K562 (cell line): ENCODE data around the gene C1QL2. TPM values are rescaled to one million over a fixed set of nuclear protein-coding genes. Genes with fewer than 3 reads are reported as not detected.

Experiments
- ATAC-seq: fragments of 200-7000 bp; cut with Tn5 transposase; 3 replicates; pipeline ENCODE4 v1.9.1; 2020; ENCODE audit warnings: moderate library complexity
- BruUV-seq: library from RNA; stranded (reverse); fragments of 400-500 nt; replicated peaks from 2 replicates; lab custom pipeline; 2021; lab: Mats Ljungman, UMichigan
- CTCF ChIA-PET: fragments of 300-600 bp; formaldehyde crosslinking; extraction: SDS; loops from one replicate; lab custom pipeline; 2021; ENCODE audit warnings: low intra/inter-chr PET ratio; lab: Yijun Ruan, JAX
- POLR2A ChIA-PET: fragments of 300-600, 350-650 bp; sonication (Branson Sonifier 250); formaldehyde crosslinking; extraction: SDS; loops from one replicate; lab custom pipeline; 2021; ENCODE audit warnings: antibody characterized with exemption, inconsistent platforms; lab: Yijun Ruan, JAX
- DNase-seq, 4 experiments: peaks; one replicate each; pipeline versions ENCODE4 v3.0.0 to v3.0.0-alpha.2; 2011 to 2018; ENCODE audit warnings: low spot score in 3 of 4, mixed read lengths in 3 of 4; ENCODE audit errors: extremely low read depth in 1 of 4
- FAIRE-seq: peaks from 2 replicates; lab custom pipeline; 2011; peaks lifted over from hg19 to GRCh38; lab: Jason Lieb, UNC
- H2AFZ ChIP-seq: 2 replicates; pipeline ENCODE4 v1.6.0; 2011; ENCODE audit warnings: low read depth, low read length, control low read depth, inconsistent platforms
- H3K27ac ChIP-seq: fragments of 200-600 bp; 3 replicates; pipeline ENCODE4 v1.8.0; 2011; ENCODE audit warnings: low read depth, mild to moderate bottlenecking, control low read depth, inconsistent platforms, low read length, moderate library complexity, mixed read lengths; ENCODE audit errors: extremely low read depth
- H3K27me3 ChIP-seq, 2 experiments: fragments of 300-600 bp in 1 of 2; 2 replicates in 1 of 2; 3 replicates in 1 of 2; pipeline versions ENCODE4 v1.6.0 to v1.8.0; 2011; ENCODE audit warnings: inconsistent platforms in 2 of 2, low read length in 2 of 2, mild to moderate bottlenecking in 1 of 2, mixed read lengths in 1 of 2, moderate library complexity in 1 of 2; ENCODE audit not compliant: control insufficient read depth in 2 of 2, insufficient read depth in 2 of 2
- H3K36me3 ChIP-seq: fragments of 300-600 bp; 3 replicates; pipeline ENCODE4 v1.8.0; 2011; ENCODE audit warnings: mild to moderate bottlenecking, low read length, inconsistent platforms; ENCODE audit not compliant: control insufficient read depth, insufficient read depth
- H3K4me1 ChIP-seq, 2 experiments: fragments of 200-600 bp in 1 of 2; replicated peaks in 1 of 2; 2 replicates in 1 of 2; 3 replicates in 1 of 2; pipeline versions ENCODE4 v1.5.1 to v1.8.0; 2011; ENCODE audit warnings: inconsistent platforms in 2 of 2, low read length in 2 of 2, mild to moderate bottlenecking in 1 of 2, mixed read lengths in 1 of 2, moderate library complexity in 1 of 2; ENCODE audit not compliant: control insufficient read depth in 2 of 2, insufficient read depth in 2 of 2
- H3K4me2 ChIP-seq: 2 replicates; pipeline ENCODE4 v1.6.1; 2011; ENCODE audit warnings: low read length, control low read depth, inconsistent platforms, mixed read lengths; ENCODE audit not compliant: insufficient read depth
- H3K4me3 ChIP-seq: fragments of 200-600 bp; sonication (generic), shearing (Covaris generic); 2 replicates; pipeline ENCODE4 v1.5.1; 2016; ENCODE audit warnings: control low read depth, inconsistent platforms
- H3K79me2 ChIP-seq: fragments of 200-600 bp; 3 replicates; pipeline ENCODE4 v1.8.0; 2011; ENCODE audit warnings: low read length, inconsistent platforms; ENCODE audit not compliant: control insufficient read depth, insufficient read depth
- H3K9ac ChIP-seq, 2 experiments: 2 replicates each; pipeline versions ENCODE4 v1.6.0 to v1.6.1; 2011; ENCODE audit warnings: low read depth in 2 of 2, low read length in 2 of 2, control low read depth in 1 of 2, inconsistent platforms in 1 of 2, mild to moderate bottlenecking in 1 of 2, mixed read lengths in 1 of 2; ENCODE audit not compliant: insufficient read depth in 1 of 2
- H3K9me1 ChIP-seq: one replicate; pipeline ENCODE4 v1.6.0; 2011; ENCODE audit warnings: inconsistent platforms, mild to moderate bottlenecking, low read length, moderate library complexity; ENCODE audit not compliant: control insufficient read depth, insufficient read depth
- H3K9me3 ChIP-seq: replicated peaks from 2 replicates; pipeline ENCODE4 v1.5.1; 2011; ENCODE audit warnings: low read depth, low read length, inconsistent platforms; ENCODE audit not compliant: control insufficient read depth, insufficient read depth
- H4K20me1 ChIP-seq: replicated peaks from 2 replicates; pipeline ENCODE4 v1.6.1; 2011; ENCODE audit warnings: low read length, inconsistent platforms, mixed read lengths; ENCODE audit not compliant: control insufficient read depth, insufficient read depth
- BCOR ChIP-seq: fragments of 450-650 bp; IDR thresholded peaks from 2 replicates; pipeline ENCODE4 v1.6.1; 2016
- KAT2B ChIP-seq: IDR thresholded peaks from one replicate; pipeline ENCODE4 v1.6.1; 2012; ENCODE audit warnings: low read depth, mild to moderate bottlenecking, control low read depth, inconsistent platforms, low read length, moderate library complexity
- MED1 ChIP-seq: sonication (generic); formaldehyde crosslinking; IDR thresholded peaks from 2 replicates; pipeline ENCODE4 v1.8.1; 2023; ENCODE audit warnings: missing genetic modification reagents, borderline replicate concordance
- POLR2A ChIP-seq: fragments of 450-650 bp; conservative IDR thresholded peaks from 2 replicates; pipeline ENCODE4 v1.6.1; 2016
- SMARCB1 ChIP-seq: IDR thresholded peaks from 2 replicates; pipeline ENCODE4 v1.6.1; 2011; ENCODE audit warnings: improper control_type of control experiment, low read depth; ENCODE audit not compliant: insufficient read length
- ZNF174 ChIP-seq: fragments of 250-450 bp; sonication (Bioruptor Pico); IDR thresholded peaks from 2 replicates; pipeline ENCODE4 v1.4.0; 2020; ENCODE audit warnings: mild to moderate bottlenecking
- ZNF217 ChIP-seq: sonication (generic); formaldehyde crosslinking; IDR thresholded peaks from 2 replicates; pipeline ENCODE4 v1.8.0; 2022; ENCODE audit warnings: mild to moderate bottlenecking, missing genetic modification reagents
- ZNF408 ChIP-seq: fragments of 250-450 bp; sonication (Bioruptor Pico); IDR thresholded peaks from 2 replicates; pipeline ENCODE4 v1.4.0; 2020; ENCODE audit warnings: low read depth, mild to moderate bottlenecking, moderate library complexity
- WGBS: fragments of 100-300 bp; shearing (Covaris generic); methylation state at CpG from one replicate; pipeline ENCODE4 v1.1.6; 2016; ENCODE audit warnings: low coverage, mixed read lengths; ENCODE audit not compliant: insufficient coverage; ENCODE audit errors: missing lambda C conversion rate; 5-methylcytosine and 5-hydroxymethylcytosine counted together
- in situ Hi-C: fragments of 300-500 bp; cut with MboI; formaldehyde crosslinking; loops from 4 replicates; pipeline ENCODE4 v1.15.0; 2018; ENCODE audit warnings: inconsistent platforms, mixed read lengths
- intact Hi-C: fragments of 100-400 bp; cut with micrococcal nuclease; formaldehyde crosslinking; loops from 2 replicates; pipeline ENCODE4 v1.14.2; 2022
- polyA plus RNA-seq, 8 experiments: library from polyadenylated mRNA; depleted of rRNA in 4 of 8; stranded (reverse) in 5 of 8; unstranded in 3 of 8; fragments of >200 nt; fragmentation: Nextera tagmentation in 2 of 8; fragmentation: Illumina TruSeq in 1 of 8; extraction: Ambion mirVana in 2 of 8; extraction: Trizol in 1 of 8; gene quantifications; 2 replicates each; pipeline versions ENCODE4 v1.2.1 to v1.2.3, GENCODE V29; 2011 to 2014; ENCODE audit warnings: inconsistent platforms in 1 of 8, missing spikeins in 1 of 8
- total RNA-seq, 7 experiments: library from RNA; depleted of rRNA in 6 of 7; stranded (reverse); fragments of >200 nt in 6 of 7; fragmentation: Illumina TruSeq in 2 of 7; extraction: Trizol in 2 of 7; gene quantifications; 2 replicates each; pipeline versions ENCODE4 v1.2.1 to v1.2.3, GENCODE V29; 2011 to 2021; ENCODE audit warnings: low replicate concordance in 1 of 7

C1QL2 gene
- total and polyA plus RNA-seq, 9 of the 15 experiments (the other 6 are each of a cell fraction or from before 2014, with no cell fraction given), result not detected

DNA sequence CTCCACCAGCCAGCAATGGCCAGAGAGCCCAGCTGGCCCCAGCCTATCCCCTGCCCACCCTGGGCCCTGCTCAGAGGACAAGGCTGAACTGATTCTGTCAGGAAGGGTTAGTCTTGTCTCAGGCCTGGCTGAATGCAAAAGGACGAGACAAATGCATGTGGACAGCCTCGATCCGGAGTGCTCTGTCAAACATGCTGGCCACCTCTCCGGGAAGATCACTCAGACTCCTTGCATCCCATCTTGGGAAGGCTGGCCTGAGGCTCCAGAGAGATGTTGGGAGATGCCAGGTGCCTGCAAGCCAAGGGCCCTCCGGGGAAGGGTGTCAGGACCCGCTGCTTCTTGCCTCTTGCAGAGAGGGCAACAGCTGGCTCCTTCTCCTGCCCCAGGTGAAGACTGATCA, 20.2 kb upstream of the C1QL2 start (continued):
- no peak for TF ChIP-seq ZNF408 (CRISPR knock-in tag)
- no peak for TF ChIP-seq KAT2B
- TF ChIP-seq BCOR, result no peak
- no peak for TF ChIP-seq POLR2A
- TF ChIP-seq SMARCB1, result no peak

DNA sequence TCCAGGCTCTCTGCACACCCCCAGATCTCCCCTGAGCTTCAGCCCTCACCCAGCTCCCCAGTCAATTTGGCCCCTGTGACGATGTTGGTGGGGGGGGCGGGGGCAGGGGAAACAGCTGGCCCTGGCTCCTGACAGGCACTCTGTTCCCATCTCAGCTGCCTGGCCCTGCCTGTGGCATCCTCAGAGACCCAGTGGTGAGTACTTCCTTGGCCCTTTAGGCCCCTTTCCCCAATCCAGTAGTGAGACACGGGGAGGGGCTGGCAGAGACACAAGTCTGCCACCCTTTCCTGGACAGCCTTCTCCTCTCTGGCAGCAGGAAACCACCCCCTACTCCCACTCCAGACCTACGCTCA, 19.3 kb upstream of the C1QL2 start:
- no peak for ATAC-seq
- H3K4me1 ChIP-seq, result peaks cover 7 to 17% of the 10 kb centered on the region in 2 experiments; a peak in 4 of 5 replicates
- H3K4me3 ChIP-seq, result no peak overlapping the region
- CTCF ChIA-PET, result no interaction called here
- no peak overlapping the region for H3K27ac ChIP-seq
- H3K27me3 ChIP-seq, result peaks cover 0 to 17% of the 10 kb centered on the region in 2 experiments; a peak in 3 of 5 replicates
- no peak overlapping the region for H2AFZ ChIP-seq
- no peak for FAIRE-seq
- H3K79me2 ChIP-seq, result no peaks in the 10 kb centered on the region
- no peak for DNase-seq
- in situ Hi-C loops (no loop called here), intact Hi-C loops (no loop called here)
- 0 out of 2 replicates have a peak, but pooled peaks cover 6% of the 10 kb centered on the region for H4K20me1 ChIP-seq
- POLR2A ChIA-PET, result no interaction called here
- 5% methylated on average over 3 of the region's 4 CpGs for WGBS
- no peak overlapping the region for H3K4me2 ChIP-seq
- TF ChIP-seq MED1 (CRISPR knock-in tag), result no peak
- TF ChIP-seq ZNF217 (CRISPR knock-in tag), result no peak
- no peak for TF ChIP-seq ZNF174 (CRISPR knock-in tag)
- TF ChIP-seq, all 486 proteins: peak for 0
- H3K9me3 ChIP-seq, result no peaks in the 10 kb centered on the region
- no peaks in the 10 kb centered on the region for H3K36me3 ChIP-seq
- BruUV-seq, result no TSS peak
- H3K9ac ChIP-seq, result no peak overlapping the region
- H3K9me1 ChIP-seq, result no peaks in the 10 kb centered on the region
